HG02759 (cell line): ENCODE data around the gene USP17L13.
"Not testable (repeated sequence)": the region's sequence is repeated elsewhere in the genome, so short reads cannot be mapped to it uniquely, and the experiment has no call there.

ENCODE experiments used
- ATAC-seq: cut with Tn5 transposase; IDR thresholded peaks from one replicate; pipeline ENCODE4 v1.9.1; 2021; ENCODE audit warnings: mild to moderate bottlenecking, moderate library complexity; ENCODE audit not compliant: unreplicated experiment

Gene USP17L13

GRCh38 chr4:9224596-9224995 is at the start of gene USP17L13:
Gene USP17L13 (plus strand): TSS chr4:9224896. CDS start chr4:9224896, 0 bp downstream.
- not testable (repeated sequence) for ATAC-seq

DNA sequence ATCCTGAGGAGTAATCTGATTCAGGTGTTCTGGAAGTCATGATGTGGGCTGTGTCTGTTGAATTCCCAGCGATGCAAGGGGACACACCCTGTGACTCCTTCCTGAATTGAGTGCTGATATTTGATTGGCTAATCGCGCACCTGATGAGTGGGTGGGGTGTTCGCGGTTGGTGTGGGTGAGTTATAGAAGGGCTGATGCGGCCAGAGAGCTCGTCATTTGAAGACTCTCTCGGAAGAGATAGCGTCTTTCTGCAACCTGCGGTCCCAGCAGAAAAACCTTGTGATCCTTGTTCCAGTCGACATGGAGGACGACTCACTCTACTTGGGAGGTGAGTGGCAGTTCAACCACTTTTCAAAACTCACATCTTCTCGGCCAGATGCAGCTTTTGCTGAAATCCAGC is 14.3 kb upstream of the USP17L13 start, which contains the start of gene USP17L10:
TSS of gene USP17L10 (plus strand) at position 301 of the 400 bp plus-strand sequence. CDS start at position 301, 0 bp downstream.
- not testable (repeated sequence) for ATAC-seq

DNA sequence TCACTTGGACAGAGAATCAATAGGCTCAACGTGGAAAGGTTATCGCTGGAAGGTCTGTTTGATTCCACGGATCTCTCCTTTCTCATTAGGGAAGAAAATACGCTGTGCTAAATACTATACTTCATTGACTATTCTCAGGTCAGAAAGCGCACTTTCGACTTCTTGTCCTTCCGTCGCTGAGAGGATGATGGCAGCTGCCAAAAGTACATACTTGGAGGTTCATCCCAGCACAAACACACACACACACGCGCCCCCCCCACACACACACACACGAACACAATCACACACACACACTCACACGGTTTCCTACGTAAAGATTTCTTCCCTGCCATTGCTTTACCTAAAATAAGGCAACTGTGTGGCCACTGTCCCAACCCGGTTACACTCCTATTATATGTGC is 10.0 kb upstream of the USP17L13 start:
- not testable (repeated sequence) for ATAC-seq

DNA sequence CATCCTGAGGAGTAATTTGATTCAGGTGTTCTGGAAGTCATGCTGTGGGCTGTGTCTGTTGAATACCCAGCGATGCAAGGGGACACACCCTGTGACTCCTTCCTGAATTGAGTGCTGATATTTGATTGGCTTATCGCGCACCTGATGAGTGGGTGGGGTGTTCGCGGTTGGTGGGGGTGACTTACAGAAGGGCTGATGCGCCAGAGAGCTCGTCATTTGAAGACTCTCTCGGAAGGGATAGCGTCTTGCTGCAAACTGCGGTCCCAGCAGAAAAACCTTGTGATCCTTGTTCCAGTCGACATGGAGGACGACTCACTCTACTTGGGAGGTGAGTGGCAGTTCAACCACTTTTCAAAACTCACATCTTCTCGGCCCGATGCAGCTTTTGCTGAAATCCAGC is 9.6 kb upstream of the USP17L13 start, which contains the start of gene USP17L11:
TSS of gene USP17L11 (plus strand) at position 301 of the 400 bp plus-strand sequence. CDS start at position 301, 0 bp downstream.
- not testable (repeated sequence) for ATAC-seq

DNA sequence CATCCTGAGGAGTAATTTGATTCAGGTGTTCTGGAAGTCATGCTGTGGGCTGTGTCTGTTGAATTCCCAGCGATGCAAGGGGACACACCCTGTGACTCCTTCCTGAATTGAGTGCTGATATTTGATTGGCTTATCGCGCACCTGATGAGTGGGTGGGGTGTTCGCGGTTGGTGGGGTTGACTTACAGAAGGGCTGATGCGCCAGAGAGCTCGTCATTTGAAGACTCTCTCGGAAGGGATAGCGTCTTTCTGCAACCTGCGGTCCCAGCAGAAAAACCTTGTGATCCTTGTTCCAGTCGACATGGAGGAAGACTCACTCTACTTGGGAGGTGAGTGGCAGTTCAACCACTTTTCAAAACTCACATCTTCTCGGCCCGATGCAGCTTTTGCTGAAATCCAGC is 4.8 kb upstream of the USP17L13 start, which contains the start of gene USP17L12:
TSS of gene USP17L12 (plus strand) at position 301 of the 400 bp plus-strand sequence. CDS start at position 301, 0 bp downstream.
- ATAC-seq, result not testable (repeated sequence)

GRCh38 chr4:9230249-9230648 is 5.6 kb downstream of the USP17L13 start:
- not testable (repeated sequence) for ATAC-seq

- ATAC-seq, result not testable (repeated sequence)
Measured at GRCh38 chr4:9234085-9234484, 9.4 kb downstream of the USP17L13 start, which contains the start of gene USP17L15. Gene USP17L15 (plus strand): TSS chr4:9234385. CDS start chr4:9234385, 0 bp downstream.

GRCh38 chr4:9238461-9238860 is 13.8 kb downstream of the USP17L13 start:
- ATAC-seq, result not testable (repeated sequence)

- ATAC-seq, result not testable (repeated sequence)
Measured at GRCh38 chr4:9243579-9243978, 18.9 kb downstream of the USP17L13 start, which contains the start of gene USP17L17. Gene USP17L17 (plus strand): TSS chr4:9243879. CDS start chr4:9243879, 0 bp downstream.

DNA sequence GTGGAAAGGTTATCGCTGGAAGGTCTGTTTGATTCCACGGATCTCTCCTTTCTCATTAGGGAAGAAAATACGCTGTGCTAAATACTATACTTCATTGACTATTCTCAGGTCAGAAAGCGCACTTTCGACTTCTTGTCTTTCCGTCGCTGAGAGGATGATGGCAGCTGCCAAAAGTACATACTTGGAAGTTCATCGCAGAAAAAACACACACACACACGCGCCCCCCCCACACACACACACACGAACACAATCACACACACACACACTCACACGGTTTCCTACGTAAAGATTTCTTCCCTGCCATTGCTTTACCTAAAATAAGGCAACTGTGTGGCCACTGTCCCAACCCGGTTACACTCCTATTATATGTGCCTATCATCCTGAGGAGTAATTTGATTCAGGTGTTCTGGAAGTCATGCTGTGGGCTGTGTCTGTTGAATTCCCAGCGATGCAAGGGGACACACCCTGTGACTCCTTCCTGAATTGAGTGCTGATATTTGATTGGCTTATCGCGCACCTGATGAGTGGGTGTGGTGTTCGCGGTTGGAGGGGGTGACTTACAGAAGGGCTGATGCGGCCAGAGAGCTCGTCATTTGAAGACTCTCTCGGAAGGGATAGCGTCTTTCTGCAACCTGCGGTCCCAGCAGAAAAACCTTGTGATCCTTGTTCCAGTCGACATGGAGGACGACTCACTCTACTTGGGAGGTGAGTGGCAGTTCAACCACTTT is 23.4 kb downstream of the USP17L13 start, which contains the start of gene USP17L18:
TSS of gene USP17L18 (plus strand) at position 678 of the 728 bp plus-strand sequence. CDS start at position 678, 0 bp downstream.
- ATAC-seq, result not testable (repeated sequence)

- not testable (repeated sequence) for ATAC-seq
Measured at GRCh38 chr4:9253078-9253477, 28.4 kb downstream of the USP17L13 start, which contains the start of gene USP17L19. Gene USP17L19 (plus strand): TSS chr4:9253378. CDS start chr4:9253378, 0 bp downstream.

- not testable (repeated sequence) for ATAC-seq
Measured at GRCh38 chr4:9257824-9258223, 33.1 kb downstream of the USP17L13 start, which contains the start of gene USP17L20. Gene USP17L20 (plus strand): TSS chr4:9258124. CDS start chr4:9258124, 0 bp downstream.

DNA sequence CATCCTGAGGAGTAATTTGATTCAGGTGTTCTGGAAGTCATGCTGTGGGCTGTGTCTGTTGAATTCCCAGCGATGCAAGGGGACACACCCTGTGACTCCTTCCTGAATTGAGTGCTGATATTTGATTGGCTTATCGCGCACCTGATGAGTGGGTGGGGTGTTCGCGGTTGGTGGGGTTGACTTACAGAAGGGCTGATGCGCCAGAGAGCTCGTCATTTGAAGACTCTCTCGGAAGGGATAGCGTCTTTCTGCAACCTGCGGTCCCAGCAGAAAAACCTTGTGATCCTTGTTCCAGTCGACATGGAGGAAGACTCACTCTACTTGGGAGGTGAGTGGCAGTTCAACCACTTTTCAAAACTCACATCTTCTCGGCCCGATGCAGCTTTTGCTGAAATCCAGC is 37.9 kb downstream of the USP17L13 start, which contains the start of gene USP17L21:
TSS of gene USP17L21 (plus strand) at position 301 of the 400 bp plus-strand sequence. CDS start at position 301, 0 bp downstream.
- not testable (repeated sequence) for ATAC-seq

GRCh38 chr4:9267319-9267718 is 42.6 kb downstream of the USP17L13 start, which contains the start of gene USP17L22:
Gene USP17L22 (plus strand): TSS chr4:9267619. CDS start chr4:9267619, 0 bp downstream.
- not testable (repeated sequence) for ATAC-seq

DNA sequence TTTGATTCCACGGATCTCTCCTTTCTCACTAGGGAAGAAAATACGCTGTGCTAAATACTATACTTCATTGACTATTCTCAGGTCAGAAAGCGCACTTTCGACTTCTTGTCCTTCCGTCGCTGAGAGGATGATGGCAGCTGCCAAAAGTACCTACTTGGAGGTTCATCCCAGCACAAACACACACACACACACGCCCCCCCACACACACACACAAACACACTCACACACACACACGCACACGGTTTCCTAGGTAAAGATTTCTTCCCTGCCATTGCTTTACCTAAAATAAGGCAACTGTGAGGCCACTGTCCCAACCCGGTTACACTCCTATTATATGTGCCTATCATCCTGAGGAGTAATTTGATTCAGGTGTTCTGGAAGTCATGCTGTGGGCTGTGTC is 47.0 kb downstream of the USP17L13 start:
- not testable (repeated sequence) for ATAC-seq
